CD4-positive, alpha-beta T cell (primary cell): ENCODE data around the gene OPCML. TPM values are rescaled to one million over a fixed set of nuclear protein-coding genes. Genes with fewer than 3 reads are reported as not detected.

Experiments used
- ATAC-seq: fragments of 200-7000 bp; cut with Tn5 transposase; one replicate; pipeline ENCODE4 v1.10.0; 2022; ENCODE audit warnings: mild to moderate bottlenecking; ENCODE audit not compliant: poor library complexity
- CTCF ChIA-PET: fragments of 350-600 bp; sonication (Branson Sonifier 250); formaldehyde crosslinking; loops from one replicate; lab custom pipeline; 2021; ENCODE audit warnings: antibody characterized with exemption, inconsistent platforms; lab: Charles Lee
- POLR2A ChIA-PET: fragments of 350-600 bp; sonication (Branson Sonifier 250); formaldehyde crosslinking; loops from one replicate; lab custom pipeline; 2021; ENCODE audit warnings: antibody characterized with exemption, inconsistent platforms; lab: Charles Lee
- DNase-seq, 14 experiments: peaks; one replicate each; pipeline ENCODE4 v3.0.0-alpha.2; 2013 to 2020; ENCODE audit warnings: mixed read lengths in 2 of 14
- H3K27ac ChIP-seq, 2 donors: one replicate each; pipeline versions ENCODE4 v1.5.1 to v1.7.0; 2013; ENCODE audit warnings: low read length in 2 of 2, low read depth in 1 of 2, mild to moderate bottlenecking in 1 of 2
- H3K27me3 ChIP-seq, 2 experiments: 1 replicate in 1 of 2; 2 replicates in 1 of 2; pipeline versions ENCODE4 v1.6.1 to v1.7.0; 2013; ENCODE audit warnings: low read length in 2 of 2, control low read depth in 1 of 2, mild to moderate bottlenecking in 1 of 2, moderate library complexity in 1 of 2; ENCODE audit not compliant: insufficient read depth in 2 of 2, control insufficient read depth in 1 of 2
- H3K36me3 ChIP-seq: one replicate; pipeline ENCODE4 v1.6.1; 2013; ENCODE audit warnings: low read length, control low read depth; ENCODE audit not compliant: insufficient read depth
- H3K4me1 ChIP-seq: one replicate; pipeline ENCODE4 v1.6.1; 2013; ENCODE audit warnings: low read length, control low read depth; ENCODE audit not compliant: insufficient read depth
- H3K4me3 ChIP-seq: one replicate; pipeline ENCODE4 v1.5.1; 2013; ENCODE audit warnings: mild to moderate bottlenecking, low read length, moderate library complexity
- H3K9me3 ChIP-seq, 2 experiments: 1 replicate in 1 of 2; 2 replicates in 1 of 2; pipeline versions ENCODE4 v1.6.1 to v1.7.0; 2013; ENCODE audit warnings: low read length in 2 of 2, mild to moderate bottlenecking in 2 of 2, control low read depth in 1 of 2, moderate library complexity in 1 of 2; ENCODE audit not compliant: control insufficient read depth in 1 of 2, insufficient read depth in 1 of 2
- H3K27ac Mint-ChIP-seq: one replicate; pipeline ENCODE4 v1.8.0; 2020; ENCODE audit warnings: mixed read lengths
- H3K27me3 Mint-ChIP-seq: one replicate; pipeline ENCODE4 v1.8.0; 2021; ENCODE audit warnings: mixed read lengths
- H3K36me3 Mint-ChIP-seq: one replicate; pipeline ENCODE4 v1.8.0; 2021; ENCODE audit warnings: low read depth, mixed read lengths
- H3K4me1 Mint-ChIP-seq: one replicate; pipeline ENCODE4 v1.8.0; 2021; ENCODE audit warnings: low read depth, mixed read lengths
- H3K4me3 Mint-ChIP-seq: one replicate; pipeline ENCODE4 v1.8.0; 2020; ENCODE audit warnings: mild to moderate bottlenecking, mixed read lengths
- H3K9me3 Mint-ChIP-seq: one replicate; pipeline ENCODE4 v1.8.0; 2020; ENCODE audit warnings: mixed read lengths
- CTCF ChIP-seq: fragments of 200-600 bp; IDR thresholded peaks from one replicate; pipeline ENCODE4 v1.8.0; 2022; ENCODE audit warnings: antibody characterized with exemption, mild to moderate bottlenecking
- intact Hi-C, 2 experiments: fragments of 100-400 bp; cut with DNase I in 1 of 2; cut with micrococcal nuclease in 1 of 2; formaldehyde crosslinking; loops; one replicate each; pipeline versions ENCODE4 v1.15.1 to v1.9.0; 2023 to 2025; cut with DNase I, micrococcal nuclease
- total RNA-seq, 174 experiments: library from RNA in 2 of 174; stranded (reverse) in 2 of 174; gene quantifications; one replicate each; pipeline ENCODE4 v1.2.3 and lab custom pipeline; 2021 to 2026

The OPCML gene
- total RNA-seq, 2 experiments from 2014 or later: not detected

GRCh38 chr11:132892876-132893275 lies 639.4 kb downstream of the OPCML start:
- H3K27me3 ChIP-seq: no peaks in the 10 kb centered on the region
- no peak for ATAC-seq
- H3K4me3 ChIP-seq: no peak overlapping the region
- H3K4me1 Mint-ChIP-seq: no peaks in the 10 kb centered on the region
- no peak for TF ChIP-seq CTCF
- no peak overlapping the region for H3K4me3 Mint-ChIP-seq
- H3K4me1 ChIP-seq: no peaks in the 10 kb centered on the region
- peaks cover 1% of the 10 kb centered on the region for H3K27me3 Mint-ChIP-seq
- peaks cover 0 to 5% of the 10 kb centered on the region in 2 experiments for H3K9me3 ChIP-seq
- no peak overlapping the region for H3K27ac ChIP-seq
- no peaks in the 10 kb centered on the region for H3K9me3 Mint-ChIP-seq
- no peak for DNase-seq
- intact Hi-C loops: no loop called here
- CTCF ChIA-PET: interaction anchor here (1.2 kb wide), 1 partner anchor 11 kb away, joined by 4 read pairs; no protein-coding TSS in a partner anchor
- no peaks in the 10 kb centered on the region for H3K36me3 ChIP-seq
- no peak overlapping the region for H3K27ac Mint-ChIP-seq
- POLR2A ChIA-PET: no interaction called here
- no peaks in the 10 kb centered on the region for H3K36me3 Mint-ChIP-seq

- H3K36me3 ChIP-seq: no peaks in the 10 kb centered on the region
- ChIA-PET POLR2A (no interaction called here), CTCF (no interaction called here)
- Mint-ChIP-seq H3K4me1 (no peaks in the 10 kb centered on the region), H3K9me3 (no peaks in the 10 kb centered on the region), H3K36me3 (no peaks in the 10 kb centered on the region), H3K4me3 (no peak overlapping the region), H3K27me3 (peaks cover 4% of the 10 kb centered on the region), H3K27ac (no peak overlapping the region)
- DNase-seq (no peak), ATAC-seq (no peak)
- no peak for TF ChIP-seq CTCF
- H3K9me3 ChIP-seq: peaks cover 0 to 10% of the 10 kb centered on the region in 2 experiments
- H3K27me3 ChIP-seq: no peaks in the 10 kb centered on the region
- intact Hi-C loops: no loop called here
- no peaks in the 10 kb centered on the region for H3K4me1 ChIP-seq
- H3K27ac ChIP-seq: no peak overlapping the region
- no peak overlapping the region for H3K4me3 ChIP-seq
These were observed 644.1 kb downstream of the OPCML start for GRCh38 chr11:132888226-132888625.

GRCh38 chr11:132886335-132886734 lies 646.0 kb downstream of the OPCML start:
- CTCF ChIA-PET: no interaction called here
- ATAC-seq (no peak), DNase-seq (no peak)
- no peak overlapping the region for H3K27ac ChIP-seq
- H3K36me3 ChIP-seq: no peaks in the 10 kb centered on the region
- intact Hi-C loops: no loop called here
- POLR2A ChIA-PET: no interaction called here
- no peaks in the 10 kb centered on the region for H3K9me3 Mint-ChIP-seq
- peaks cover 10% of the 10 kb centered on the region for H3K27me3 Mint-ChIP-seq
- no peak overlapping the region for H3K27ac Mint-ChIP-seq
- no peaks in the 10 kb centered on the region for H3K27me3 ChIP-seq
- H3K4me3 Mint-ChIP-seq: no peak overlapping the region
- H3K4me1 Mint-ChIP-seq: no peaks in the 10 kb centered on the region
- peaks cover 0 to 6% of the 10 kb centered on the region in 2 experiments for H3K9me3 ChIP-seq
- no peak overlapping the region for H3K4me3 ChIP-seq
- no peaks in the 10 kb centered on the region for H3K4me1 ChIP-seq
- H3K36me3 Mint-ChIP-seq: no peaks in the 10 kb centered on the region
- no peak for TF ChIP-seq CTCF
